Gastroesophageal sphincter (tissue), 3 donors: ENCODE results near the gene LATS2.

Experiments
- POLR2A ChIP-seq, 2 donors: fragments of 450-650 bp; IDR thresholded peaks; one replicate each; pipeline ENCODE4 v1.6.1; 2017; ENCODE audit warnings: antibody characterized with exemption in 2 of 2, mild to moderate bottlenecking in 2 of 2, moderate library complexity in 1 of 2
- TF ChIP-seq, protein P1 (sequence below), 4 experiments: fragments of 200-600 bp in 2 of 4; fragments of 450-650 bp in 2 of 4; sonication (generic) in 1 of 4; IDR thresholded peaks; one replicate each; pipeline ENCODE4 v1.5.1; 2017 to 2019; ENCODE audit warnings: antibody characterized with exemption in 4 of 4, mild to moderate bottlenecking in 2 of 4, moderate library complexity in 2 of 4

GRCh38 chr13:21005193-21005592 lies 56.2 kb downstream of the LATS2 start:
- TF ChIP-seq, protein P1, sequence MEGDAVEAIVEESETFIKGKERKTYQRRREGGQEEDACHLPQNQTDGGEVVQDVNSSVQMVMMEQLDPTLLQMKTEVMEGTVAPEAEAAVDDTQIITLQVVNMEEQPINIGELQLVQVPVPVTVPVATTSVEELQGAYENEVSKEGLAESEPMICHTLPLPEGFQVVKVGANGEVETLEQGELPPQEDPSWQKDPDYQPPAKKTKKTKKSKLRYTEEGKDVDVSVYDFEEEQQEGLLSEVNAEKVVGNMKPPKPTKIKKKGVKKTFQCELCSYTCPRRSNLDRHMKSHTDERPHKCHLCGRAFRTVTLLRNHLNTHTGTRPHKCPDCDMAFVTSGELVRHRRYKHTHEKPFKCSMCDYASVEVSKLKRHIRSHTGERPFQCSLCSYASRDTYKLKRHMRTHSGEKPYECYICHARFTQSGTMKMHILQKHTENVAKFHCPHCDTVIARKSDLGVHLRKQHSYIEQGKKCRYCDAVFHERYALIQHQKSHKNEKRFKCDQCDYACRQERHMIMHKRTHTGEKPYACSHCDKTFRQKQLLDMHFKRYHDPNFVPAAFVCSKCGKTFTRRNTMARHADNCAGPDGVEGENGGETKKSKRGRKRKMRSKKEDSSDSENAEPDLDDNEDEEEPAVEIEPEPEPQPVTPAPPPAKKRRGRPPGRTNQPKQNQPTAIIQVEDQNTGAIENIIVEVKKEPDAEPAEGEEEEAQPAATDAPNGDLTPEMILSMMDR (IDR thresholded peaks at IDR 0.05), result no peak
- TF ChIP-seq POLR2A (IDR thresholded peaks at IDR 0.05), result no peak
